Fibroblast of lung (primary cell): Measurements from ENCODE around the gene GDAP2. TPM values are rescaled to one million over a fixed set of nuclear protein-coding genes. Genes with fewer than 3 reads are reported as not detected.

Experiments used
- DNase-seq, 2 donors: peaks; one replicate each; pipeline versions ENCODE4 v3.0.0 to v3.0.0-alpha.2; 2010; ENCODE audit warnings: low read depth in 2 of 2
- H2AFZ ChIP-seq: 2 replicates; pipeline ENCODE4 v1.5.1; 2012; ENCODE audit warnings: low read length, control low read depth, inconsistent platforms
- H3K27ac ChIP-seq: 2 replicates; pipeline ENCODE4 v1.5.1; 2011; ENCODE audit warnings: low read length, control low read depth; ENCODE audit not compliant: insufficient read depth
- H3K27me3 ChIP-seq: 2 replicates; pipeline ENCODE4 v1.5.1; 2011; ENCODE audit warnings: mild to moderate bottlenecking, low read length; ENCODE audit not compliant: control insufficient read depth, insufficient read depth
- H3K36me3 ChIP-seq: 2 replicates; pipeline ENCODE4 v1.5.1; 2011; ENCODE audit warnings: low read length; ENCODE audit not compliant: control insufficient read depth, insufficient read depth
- H3K4me1 ChIP-seq: 2 replicates; pipeline ENCODE4 v1.5.1; 2011; ENCODE audit warnings: low read length; ENCODE audit not compliant: control insufficient read depth, insufficient read depth; ENCODE audit errors: extremely low read depth
- H3K4me2 ChIP-seq: 2 replicates; pipeline ENCODE4 v1.5.1; 2011; ENCODE audit warnings: low read length, control low read depth; ENCODE audit not compliant: insufficient read depth; ENCODE audit errors: extremely low read depth
- H3K4me3 ChIP-seq, 4 experiments: fragments of 200-600 bp in 1 of 4; sonication (generic) in 1 of 4; replicated peaks in 1 of 4; 2 replicates each; pipeline ENCODE4 v1.5.1; 2011 to 2016; ENCODE audit warnings: low read length in 4 of 4, low read depth in 3 of 4, mild to moderate bottlenecking in 3 of 4, control low read depth in 2 of 4, inconsistent platforms in 1 of 4, mixed read lengths in 1 of 4; ENCODE audit not compliant: insufficient read depth in 1 of 4; ENCODE audit errors: control extremely low read depth in 1 of 4
- H3K79me2 ChIP-seq: 2 replicates; pipeline ENCODE4 v1.5.1; 2012; ENCODE audit warnings: mild to moderate bottlenecking, low read length, inconsistent platforms; ENCODE audit not compliant: control insufficient read depth, insufficient read depth
- H3K9ac ChIP-seq: 2 replicates; pipeline ENCODE4 v1.5.1; 2011; ENCODE audit warnings: mild to moderate bottlenecking, low read length, control low read depth; ENCODE audit not compliant: insufficient read depth
- H3K9me3 ChIP-seq: 2 replicates; pipeline ENCODE4 v1.5.1; 2012; ENCODE audit warnings: low read depth, low read length; ENCODE audit not compliant: control insufficient read depth, insufficient read depth
- H4K20me1 ChIP-seq: 2 replicates; pipeline ENCODE4 v1.5.1; 2011; ENCODE audit warnings: low read length; ENCODE audit not compliant: control insufficient read depth, insufficient read depth; ENCODE audit errors: extremely low read depth
- EZH2 ChIP-seq: IDR thresholded peaks from 2 replicates; pipeline ENCODE4 v1.5.1; 2012; ENCODE audit warnings: low read length, control low read depth, mild to moderate bottlenecking; ENCODE audit errors: missing control alignments
- polyA plus RNA-seq, 2 donors: library from polyadenylated mRNA; depleted of rRNA in 1 of 2; stranded (reverse) in 1 of 2; unstranded in 1 of 2; fragments of >200 nt; gene quantifications; 2 replicates each; pipeline ENCODE4 v1.2.1, GENCODE V29; 2011 to 2012; ENCODE audit warnings: missing spikeins in 1 of 2
- total RNA-seq: library from RNA; depleted of rRNA; stranded (reverse); fragments of >200 nt; gene quantifications from 2 replicates; pipeline ENCODE4 v1.2.1, GENCODE V29; 2014
- TF ChIP-seq, protein P1 (sequence below), 2 donors: IDR thresholded peaks in 1 of 2; conservative IDR thresholded peaks in 1 of 2; 1 replicate in 1 of 2; 2 replicates in 1 of 2; pipeline ENCODE4 v1.5.1; 2011 to 2012; ENCODE audit warnings: low read length in 2 of 2, control low read depth in 1 of 2, inconsistent platforms in 1 of 2, low read depth in 1 of 2, mild to moderate bottlenecking in 1 of 2

Gene GDAP2
- total and polyA plus RNA-seq, 2 donors (not counting 1 experiment from before 2014, with no cell fraction given): 16.2 to 29.7 TPM

DNA sequence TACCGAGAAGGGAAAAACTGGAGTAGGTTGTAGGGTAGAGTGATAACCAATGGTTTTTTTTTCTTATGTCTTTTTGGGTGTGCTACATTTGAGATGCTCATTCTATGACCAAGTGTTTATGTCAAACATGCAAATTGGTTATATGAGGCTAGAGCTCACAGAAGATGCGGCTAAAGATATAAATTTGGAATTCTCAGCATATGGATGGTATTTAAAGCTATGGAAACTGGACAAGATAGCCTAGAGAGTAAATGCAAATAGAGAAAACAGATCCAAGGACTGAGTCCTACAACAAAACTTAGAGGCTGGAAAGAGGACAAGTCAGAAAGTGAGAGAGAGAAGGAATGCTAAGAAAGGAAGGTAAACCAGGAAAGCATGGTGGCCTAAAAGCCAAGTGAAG lies 7.4 kb downstream of the GDAP2 start:
- Histone ChIP-seq H3K4me3 (no peak overlapping the region), H3K27me3 (no peaks in the 10 kb centered on the region), H4K20me1 (no peaks in the 10 kb centered on the region), H3K4me2 (no peak overlapping the region), H3K36me3 (no peaks in the 10 kb centered on the region), H3K27ac (no peak overlapping the region), H3K9me3 (no peaks in the 10 kb centered on the region), H3K79me2 (peaks cover 13% of the 10 kb centered on the region), H2AFZ (no peak overlapping the region), H3K9ac (no peak overlapping the region), H3K4me1 (no peaks in the 10 kb centered on the region)
- DNase-seq: no peak
- no peak for TF ChIP-seq EZH2
- TF ChIP-seq, protein P1, sequence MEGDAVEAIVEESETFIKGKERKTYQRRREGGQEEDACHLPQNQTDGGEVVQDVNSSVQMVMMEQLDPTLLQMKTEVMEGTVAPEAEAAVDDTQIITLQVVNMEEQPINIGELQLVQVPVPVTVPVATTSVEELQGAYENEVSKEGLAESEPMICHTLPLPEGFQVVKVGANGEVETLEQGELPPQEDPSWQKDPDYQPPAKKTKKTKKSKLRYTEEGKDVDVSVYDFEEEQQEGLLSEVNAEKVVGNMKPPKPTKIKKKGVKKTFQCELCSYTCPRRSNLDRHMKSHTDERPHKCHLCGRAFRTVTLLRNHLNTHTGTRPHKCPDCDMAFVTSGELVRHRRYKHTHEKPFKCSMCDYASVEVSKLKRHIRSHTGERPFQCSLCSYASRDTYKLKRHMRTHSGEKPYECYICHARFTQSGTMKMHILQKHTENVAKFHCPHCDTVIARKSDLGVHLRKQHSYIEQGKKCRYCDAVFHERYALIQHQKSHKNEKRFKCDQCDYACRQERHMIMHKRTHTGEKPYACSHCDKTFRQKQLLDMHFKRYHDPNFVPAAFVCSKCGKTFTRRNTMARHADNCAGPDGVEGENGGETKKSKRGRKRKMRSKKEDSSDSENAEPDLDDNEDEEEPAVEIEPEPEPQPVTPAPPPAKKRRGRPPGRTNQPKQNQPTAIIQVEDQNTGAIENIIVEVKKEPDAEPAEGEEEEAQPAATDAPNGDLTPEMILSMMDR (conservative IDR thresholded peaks at IDR 0.05 in 1 of 2, IDR thresholded peaks at IDR 0.05 in 1 of 2; ENCODE audit: low read depth in 1 of 2, low read length in 2 of 2): no peak

DNA sequence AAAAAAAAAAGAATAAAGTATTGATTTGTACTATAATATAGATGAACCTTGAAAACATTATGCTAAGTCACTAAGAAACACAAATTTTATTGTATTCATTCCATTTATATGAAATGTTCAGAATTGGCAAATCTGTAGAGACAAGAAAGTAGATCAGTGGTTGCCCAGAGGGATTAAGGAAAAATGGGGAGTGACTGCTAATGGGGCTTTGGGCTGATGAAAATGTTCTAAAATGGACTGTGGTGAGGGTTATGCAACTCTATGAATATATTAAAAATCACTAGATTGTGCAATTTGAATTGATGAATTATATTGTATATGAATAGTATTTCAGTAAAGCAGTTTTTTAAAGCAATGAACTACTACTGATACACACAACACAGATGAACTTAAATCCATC lies 10.0 kb downstream of the GDAP2 start:
- Histone ChIP-seq H3K27me3 (no peaks in the 10 kb centered on the region), H3K4me3 (no peak overlapping the region), H2AFZ (no peak overlapping the region), H3K4me1 (no peaks in the 10 kb centered on the region), H3K36me3 (peaks cover 2% of the 10 kb centered on the region), H3K9ac (no peak overlapping the region), H4K20me1 (no peaks in the 10 kb centered on the region), H3K79me2 (no peaks in the 10 kb centered on the region), H3K4me2 (no peak overlapping the region), H3K27ac (no peak overlapping the region), H3K9me3 (no peaks in the 10 kb centered on the region)
- no peak for TF ChIP-seq EZH2
- TF ChIP-seq, protein P1 (conservative IDR thresholded peaks at IDR 0.05 in 1 of 2, IDR thresholded peaks at IDR 0.05 in 1 of 2; ENCODE audit: low read depth in 1 of 2, low read length in 2 of 2): no peak
- peak in 1 of 2 donors; percentile 17 for DNase-seq

DNA sequence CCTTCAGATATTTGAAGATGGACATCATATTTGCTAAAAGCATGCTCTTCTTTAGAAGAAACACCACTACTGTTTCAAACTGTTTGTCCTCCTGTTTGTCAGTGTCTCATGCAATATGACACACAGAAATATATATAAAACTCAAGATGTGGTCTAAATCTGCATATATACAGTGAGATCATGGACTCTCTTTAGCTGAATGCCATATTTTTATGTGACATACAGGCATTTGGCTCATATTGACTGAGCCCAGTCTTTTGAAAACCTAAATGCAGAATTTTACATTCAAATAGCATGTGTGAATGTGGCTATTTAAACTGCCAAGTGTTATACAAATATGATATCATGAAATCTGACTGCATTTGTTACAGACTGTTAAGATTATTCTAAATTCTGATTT lies 18.4 kb downstream of the GDAP2 start:
- Histone ChIP-seq H2AFZ (no peak overlapping the region), H3K9me3 (no peaks in the 10 kb centered on the region), H3K4me3 (no peak overlapping the region), H4K20me1 (no peaks in the 10 kb centered on the region), H3K36me3 (peaks cover under 1% of the 10 kb centered on the region), H3K4me1 (no peaks in the 10 kb centered on the region), H3K79me2 (no peaks in the 10 kb centered on the region), H3K9ac (no peak overlapping the region), H3K4me2 (no peak overlapping the region), H3K27me3 (no peaks in the 10 kb centered on the region), H3K27ac (no peak overlapping the region)
- no peak for DNase-seq
- TF ChIP-seq EZH2: no peak
- TF ChIP-seq, protein P1 (conservative IDR thresholded peaks at IDR 0.05 in 1 of 2, IDR thresholded peaks at IDR 0.05 in 1 of 2; ENCODE audit: low read depth in 1 of 2, low read length in 2 of 2): no peak
